ENCODE data around the gene GJB3. TPM values are rescaled to one million over a fixed set of nuclear protein-coding genes. Genes with fewer than 3 reads are reported as not detected.

Gene GJB3
- total RNA-seq, 1 donor from 2014 or later = 40.6 TPM

DNA sequence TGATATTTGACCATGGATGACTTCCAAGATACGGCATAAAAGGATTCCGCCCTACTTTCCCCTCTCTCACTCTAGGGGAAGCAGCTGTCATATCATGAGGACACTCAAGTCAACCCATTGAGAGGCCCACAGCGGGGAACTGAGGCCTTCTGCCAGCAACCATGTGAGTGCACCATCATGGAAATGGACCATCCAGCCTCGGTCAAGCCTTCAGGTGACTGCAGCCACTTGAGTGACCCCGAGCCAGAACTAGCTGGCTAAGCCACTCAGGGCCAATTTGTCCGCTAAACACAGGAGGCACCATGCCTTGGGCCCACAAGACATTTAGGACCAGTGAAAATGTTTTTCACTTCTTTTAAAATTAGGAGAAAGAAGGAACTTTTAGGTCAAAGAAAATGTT, 37.2 kb upstream of the GJB3 start:
- DNase-seq (ENCODE audit: low read depth) = no peak
- TF ChIP-seq, protein P1, sequence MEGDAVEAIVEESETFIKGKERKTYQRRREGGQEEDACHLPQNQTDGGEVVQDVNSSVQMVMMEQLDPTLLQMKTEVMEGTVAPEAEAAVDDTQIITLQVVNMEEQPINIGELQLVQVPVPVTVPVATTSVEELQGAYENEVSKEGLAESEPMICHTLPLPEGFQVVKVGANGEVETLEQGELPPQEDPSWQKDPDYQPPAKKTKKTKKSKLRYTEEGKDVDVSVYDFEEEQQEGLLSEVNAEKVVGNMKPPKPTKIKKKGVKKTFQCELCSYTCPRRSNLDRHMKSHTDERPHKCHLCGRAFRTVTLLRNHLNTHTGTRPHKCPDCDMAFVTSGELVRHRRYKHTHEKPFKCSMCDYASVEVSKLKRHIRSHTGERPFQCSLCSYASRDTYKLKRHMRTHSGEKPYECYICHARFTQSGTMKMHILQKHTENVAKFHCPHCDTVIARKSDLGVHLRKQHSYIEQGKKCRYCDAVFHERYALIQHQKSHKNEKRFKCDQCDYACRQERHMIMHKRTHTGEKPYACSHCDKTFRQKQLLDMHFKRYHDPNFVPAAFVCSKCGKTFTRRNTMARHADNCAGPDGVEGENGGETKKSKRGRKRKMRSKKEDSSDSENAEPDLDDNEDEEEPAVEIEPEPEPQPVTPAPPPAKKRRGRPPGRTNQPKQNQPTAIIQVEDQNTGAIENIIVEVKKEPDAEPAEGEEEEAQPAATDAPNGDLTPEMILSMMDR (conservative IDR thresholded peaks at IDR 0.05; ENCODE audit: low read depth, low read length) = no peak
- no peak overlapping the region for H3K4me3 ChIP-seq (ENCODE audit: low read depth, low read length)

DNA sequence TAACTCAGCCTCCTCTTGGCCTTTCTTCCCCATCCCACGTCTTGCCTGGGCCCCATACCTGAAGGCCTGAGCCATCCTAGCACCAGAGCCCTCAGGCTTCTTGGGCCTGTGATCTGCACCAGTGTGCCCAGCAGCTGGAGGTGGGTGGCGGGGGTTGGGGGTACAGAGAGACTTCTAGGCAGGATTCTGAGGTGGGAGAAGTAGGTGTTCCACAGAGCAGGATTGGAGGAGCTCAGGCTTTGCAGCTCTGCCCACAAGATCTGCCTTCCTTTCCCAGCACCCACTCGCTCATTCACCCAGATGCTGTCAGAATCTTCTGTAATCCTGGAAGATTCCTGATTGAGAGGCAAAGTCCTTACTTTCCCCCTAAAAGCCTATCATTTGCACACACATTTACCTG, 36.2 kb upstream of the GJB3 start:
- TF ChIP-seq, protein P1 (conservative IDR thresholded peaks at IDR 0.05; ENCODE audit: low read depth, low read length) = no peak
- no peak for DNase-seq (ENCODE audit: low read depth)
- no peak overlapping the region for H3K4me3 ChIP-seq (ENCODE audit: low read depth, low read length)

DNA sequence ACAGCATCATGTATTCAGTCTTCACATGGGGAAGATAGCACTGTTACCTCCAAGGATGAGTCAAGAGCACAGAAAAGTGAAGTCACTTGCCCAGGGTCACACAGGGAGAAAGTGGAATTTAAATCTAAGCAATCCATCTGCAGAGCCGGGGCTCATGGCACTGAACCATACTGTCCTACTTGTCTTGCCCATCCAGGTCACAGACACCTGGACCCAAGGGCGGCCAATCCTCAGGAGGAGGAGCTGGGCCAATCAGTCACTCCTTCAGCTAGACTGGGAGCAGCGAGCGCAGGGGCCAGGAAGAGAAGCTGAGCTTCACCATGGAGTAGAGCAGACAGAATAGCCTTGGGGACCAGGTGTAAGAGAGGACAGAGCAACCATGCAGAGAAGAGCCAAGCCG, 35.3 kb upstream of the GJB3 start:
- DNase-seq (ENCODE audit: low read depth) = no peak
- TF ChIP-seq, protein P1 (conservative IDR thresholded peaks at IDR 0.05; ENCODE audit: low read depth, low read length) = no peak
- no peak overlapping the region for H3K4me3 ChIP-seq (ENCODE audit: low read depth, low read length)

DNA sequence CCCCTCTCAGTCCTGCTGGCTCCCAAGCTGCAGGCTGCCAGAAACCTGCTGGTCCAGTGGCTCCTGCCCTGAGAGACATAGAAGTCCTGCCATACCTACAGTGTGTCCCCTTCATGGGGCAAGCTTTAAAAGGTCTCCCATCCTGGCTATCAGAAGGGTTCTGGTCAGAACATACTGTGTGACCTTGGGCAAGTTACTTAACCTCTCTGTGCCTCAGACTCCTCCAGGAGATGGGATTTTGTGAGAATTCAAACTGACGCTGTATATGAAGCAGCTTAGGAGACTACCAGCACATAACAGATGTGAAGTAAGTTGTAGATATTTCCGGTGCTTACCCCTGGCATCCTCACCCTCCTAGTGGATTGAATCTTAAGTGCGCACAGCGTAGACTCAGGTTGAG, 34.9 kb upstream of the GJB3 start:
- no peak overlapping the region for H3K4me3 ChIP-seq (ENCODE audit: low read depth, low read length)
- TF ChIP-seq, protein P1 (conservative IDR thresholded peaks at IDR 0.05; ENCODE audit: low read depth, low read length) = no peak
- no peak for DNase-seq (ENCODE audit: low read depth)

DNA sequence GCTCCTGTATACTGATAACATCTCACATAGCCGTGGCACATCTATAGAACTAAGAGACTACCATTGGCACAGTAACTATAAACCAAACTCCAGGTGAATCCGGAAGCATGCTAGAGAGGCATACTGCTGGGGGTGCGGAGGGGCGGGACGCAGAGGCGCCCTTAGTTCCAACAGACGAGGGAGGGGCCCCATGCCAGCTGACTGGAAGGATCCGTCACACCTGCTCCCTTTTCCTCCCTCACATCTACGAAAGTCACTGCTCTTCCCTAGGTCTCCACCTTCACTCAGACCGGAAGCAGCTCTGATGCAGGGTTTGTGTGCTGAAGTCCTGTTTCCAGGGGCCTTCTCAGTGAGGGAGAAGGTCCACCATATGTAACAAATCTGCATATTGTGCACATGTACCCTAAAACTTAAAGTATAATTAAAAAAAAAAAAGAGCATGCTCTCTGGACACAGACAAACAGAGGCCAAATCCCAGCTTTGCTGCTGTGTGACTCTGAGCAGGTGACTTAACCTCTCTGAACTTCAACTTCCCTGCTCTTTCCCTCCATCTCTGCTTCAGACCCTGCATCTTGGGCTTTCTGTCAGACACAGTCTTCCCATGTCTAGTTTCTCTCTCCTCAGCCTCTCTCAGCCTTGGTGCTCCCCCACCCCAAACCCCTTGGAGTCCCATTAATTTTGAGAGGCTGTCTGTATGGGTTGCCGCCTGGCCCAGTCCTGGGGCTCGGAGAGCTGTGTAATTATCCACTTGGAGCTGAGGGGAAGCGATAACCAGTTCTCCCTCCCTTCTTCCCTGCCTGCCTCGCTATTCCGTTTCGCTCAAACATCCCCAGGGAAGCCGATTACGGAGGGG, 34.0 kb upstream of the GJB3 start:
- no peak for DNase-seq (ENCODE audit: low read depth)
- TF ChIP-seq, protein P1 (conservative IDR thresholded peaks at IDR 0.05; ENCODE audit: low read depth, low read length) = no peak
- no peak overlapping the region for H3K4me3 ChIP-seq (ENCODE audit: low read depth, low read length)

DNA sequence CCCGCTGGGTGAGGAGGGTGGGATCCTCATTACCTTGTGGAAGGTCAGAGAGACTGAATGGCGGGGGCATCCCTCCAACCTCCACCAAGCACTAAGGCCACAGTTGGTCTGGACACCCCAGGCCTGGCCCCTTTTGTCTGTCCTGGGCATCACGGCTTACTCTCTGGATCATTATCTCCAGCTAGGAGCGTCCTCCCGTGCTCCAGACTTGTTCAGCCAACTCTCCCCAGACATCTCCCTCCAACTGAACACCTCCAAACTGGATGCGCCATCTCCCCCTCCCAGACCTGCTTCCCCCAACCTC, 33.4 kb upstream of the GJB3 start:
- H3K4me3 ChIP-seq (ENCODE audit: low read depth, low read length) = no peak overlapping the region
- no peak for DNase-seq (ENCODE audit: low read depth)
- TF ChIP-seq, protein P1 (conservative IDR thresholded peaks at IDR 0.05; ENCODE audit: low read depth, low read length) = no peak

DNA sequence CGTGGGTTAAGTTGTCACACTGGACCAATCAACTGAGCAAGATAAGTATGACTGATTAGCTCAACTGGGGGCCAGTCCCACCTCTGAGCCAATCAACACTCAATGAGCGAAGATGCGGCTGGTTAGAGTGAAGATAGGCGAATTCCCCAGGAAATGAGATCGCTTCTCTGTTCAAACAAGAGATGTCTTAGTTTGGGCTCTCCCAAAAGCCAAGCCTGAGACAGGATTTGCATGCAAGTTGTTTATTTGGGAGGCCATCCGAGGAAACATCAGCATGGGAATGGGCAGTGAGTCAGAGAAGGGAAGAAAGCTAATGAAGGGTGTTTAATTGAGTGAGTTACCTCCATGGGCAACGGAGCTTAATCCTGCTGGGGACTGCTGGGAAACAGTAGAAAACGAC, 31.0 kb upstream of the GJB3 start:
- DNase-seq (ENCODE audit: low read depth) = no peak
- H3K4me3 ChIP-seq (ENCODE audit: low read depth, low read length) = no peak overlapping the region
- TF ChIP-seq, protein P1 (conservative IDR thresholded peaks at IDR 0.05; ENCODE audit: low read depth, low read length) = no peak
